Measurements from ENCODE around the gene TAS2R3. TPM values are rescaled to one million over a fixed set of nuclear protein-coding genes. Genes with fewer than 3 reads are reported as not detected.

The TAS2R3 gene
- total and polyA plus RNA-seq, 3 experiments from 2014 or later = 0.98 to 1.0 TPM; not detected in 1

DNA sequence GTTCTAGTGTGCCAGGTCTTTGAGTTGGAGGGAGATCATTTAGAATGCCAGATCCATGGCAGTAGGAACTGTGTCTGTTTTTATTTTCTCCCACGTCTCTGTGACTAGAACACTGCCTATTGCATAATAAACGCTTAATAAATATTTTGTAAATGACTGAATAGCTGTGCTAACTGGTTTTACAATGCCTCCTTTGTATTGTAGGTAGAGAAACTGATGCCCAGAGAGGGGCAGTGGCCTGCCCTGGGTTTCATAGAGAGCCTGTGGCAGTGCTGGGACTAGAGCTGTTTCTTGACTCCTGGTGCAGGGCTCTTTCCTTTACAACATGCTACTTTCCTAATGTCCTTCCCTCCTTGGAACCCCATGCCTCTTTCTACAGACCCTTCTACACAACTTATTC is 28.6 kb downstream of the TAS2R3 start:
- Histone ChIP-seq H3K4me3 (ENCODE audit: low read length) (no peak overlapping the region), H3K27me3 (ENCODE audit: insufficient read depth, low read length, poor library complexity, severe bottlenecking) (no peaks in the 10 kb centered on the region), H3K4me1 (ENCODE audit: insufficient read depth, low read length) (no peaks in the 10 kb centered on the region), H3K9me3 (ENCODE audit: low read length) (no peaks in the 10 kb centered on the region), H3K27ac (ENCODE audit: low read depth, low read length) (no peak overlapping the region), H3K36me3 (ENCODE audit: insufficient read depth, low read length) (peaks cover 5% of the 10 kb centered on the region)
- POLR2A ChIA-PET = no interaction called here
- no peaks in the 10 kb centered on the region for H3K27me3 Mint-ChIP-seq
- CTCF ChIA-PET = no interaction called here
- no peak overlapping the region for H3K4me3 Mint-ChIP-seq
- H3K9me3 Mint-ChIP-seq = no peaks in the 10 kb centered on the region
- peaks cover 7 to 50% (median 15%) of the 10 kb centered on the region in 3 donors for H3K36me3 Mint-ChIP-seq
- no peak for DNase-seq
- H3K4me1 Mint-ChIP-seq = no peaks in the 10 kb centered on the region
- peak overlapping the region in 2 of 8 donors; percentile 10 to 15 for H3K27ac Mint-ChIP-seq

Other genes starting within 250 kb of the TAS2R3 start
- 10 to 100 TPM; 88.5 to 94.3 TPM for gene AGK, start 212.7 kb upstream of the TAS2R3 start, total RNA-seq
- gene AGK, start 212.7 kb upstream of the TAS2R3 start, polyA plus RNA-seq = 42.8 TPM
- gene DENND11, start 61.9 kb upstream of the TAS2R3 start, total RNA-seq = 10 to 100 TPM; 25.9 to 27.4 TPM
- 17.3 TPM for gene DENND11, start 61.9 kb upstream of the TAS2R3 start, polyA plus RNA-seq
- not detected for gene WEE2, start 55.7 kb upstream of the TAS2R3 start, total RNA-seq
- gene WEE2, start 55.7 kb upstream of the TAS2R3 start, polyA plus RNA-seq = not detected
- gene SSBP1, start 25.7 kb upstream of the TAS2R3 start, total RNA-seq = 100 to 1,000 TPM; 284 to 291 TPM
- gene SSBP1, start 25.7 kb upstream of the TAS2R3 start, polyA plus RNA-seq = 331 TPM
- gene TAS2R4, start 12.6 kb downstream of the TAS2R3 start, total RNA-seq = under 1 TPM; 0.62 to 0.92 TPM
- not detected for gene TAS2R4, start 12.6 kb downstream of the TAS2R3 start, polyA plus RNA-seq
- gene TAS2R5, start 26.1 kb downstream of the TAS2R3 start, total RNA-seq = 1 to 10 TPM in 1 of 2 experiments, under 1 TPM in 1; 0.88 to 1.3 TPM
- not detected for gene TAS2R5, start 26.1 kb downstream of the TAS2R3 start, polyA plus RNA-seq
- not detected for gene PRSS37, start 77.4 kb downstream of the TAS2R3 start, total RNA-seq
- gene PRSS37, start 77.4 kb downstream of the TAS2R3 start, polyA plus RNA-seq = not detected
- gene OR9A4, start 152.3 kb downstream of the TAS2R3 start, total RNA-seq = not detected
- gene OR9A4, start 152.3 kb downstream of the TAS2R3 start, polyA plus RNA-seq = not detected
- gene CLEC5A, start 182.9 kb downstream of the TAS2R3 start, total RNA-seq = under 1 TPM; 0.24 to 0.29 TPM
- not detected for gene CLEC5A, start 182.9 kb downstream of the TAS2R3 start, polyA plus RNA-seq
- gene TAS2R38, start 209.7 kb downstream of the TAS2R3 start, total RNA-seq = not detected
- not detected for gene TAS2R38, start 209.7 kb downstream of the TAS2R3 start, polyA plus RNA-seq
- not detected for gene MGAM, start 231.8 kb downstream of the TAS2R3 start, total RNA-seq
- gene MGAM, start 231.8 kb downstream of the TAS2R3 start, polyA plus RNA-seq = not detected